HG02852 (cell line): ENCODE measurements around the gene ITPRIPL2.

ENCODE experiments used
- ATAC-seq: cut with Tn5 transposase; IDR thresholded peaks from one replicate; pipeline ENCODE4 v1.9.1; 2021; ENCODE audit warnings: mild to moderate bottlenecking, moderate library complexity; ENCODE audit not compliant: unreplicated experiment

Gene ITPRIPL2

DNA sequence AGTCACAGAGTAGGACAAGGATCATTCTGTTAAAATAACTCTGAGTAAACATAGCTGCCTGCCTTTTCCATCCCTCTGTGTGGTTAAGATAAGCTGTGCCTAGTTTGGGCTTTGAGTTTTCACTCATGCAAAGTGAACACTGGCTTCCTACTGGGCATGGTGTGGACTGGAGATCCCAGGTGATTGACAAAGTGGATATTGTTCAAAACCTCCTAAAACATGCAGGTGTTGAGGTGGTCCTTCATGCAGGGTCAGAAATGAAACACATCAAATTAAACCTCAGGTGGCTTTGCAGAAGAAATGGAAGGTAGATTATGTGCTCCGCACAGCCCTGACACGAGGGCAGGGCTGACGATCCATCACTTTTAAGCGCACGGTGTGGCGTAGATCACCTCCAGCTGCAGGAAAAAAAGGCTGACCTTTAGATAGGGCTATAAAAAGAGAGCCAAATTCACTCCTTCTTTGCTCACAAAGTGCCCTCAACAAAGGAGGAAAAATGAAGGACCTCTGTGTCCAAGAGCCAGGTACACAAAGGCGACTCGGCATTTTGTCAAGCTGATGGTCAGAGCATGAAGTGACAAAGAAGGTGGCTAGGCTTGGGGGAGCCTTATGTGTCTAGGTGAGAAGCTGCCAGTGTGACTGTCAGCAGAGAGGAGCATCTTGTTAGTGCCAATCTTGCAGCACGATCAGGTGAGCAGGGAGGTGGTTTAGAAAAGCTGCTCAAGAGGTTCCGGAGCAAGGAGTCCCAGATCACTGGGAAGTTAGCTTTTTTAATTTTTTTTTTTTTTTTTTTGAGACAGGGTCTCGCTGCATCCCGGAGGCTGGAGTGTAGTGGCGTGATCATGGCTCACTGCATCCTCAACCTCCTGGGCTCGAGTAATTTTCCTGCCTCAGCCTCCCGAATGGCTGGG lies 19.9 kb upstream of the ITPRIPL2 start:
- no peak for ATAC-seq

DNA sequence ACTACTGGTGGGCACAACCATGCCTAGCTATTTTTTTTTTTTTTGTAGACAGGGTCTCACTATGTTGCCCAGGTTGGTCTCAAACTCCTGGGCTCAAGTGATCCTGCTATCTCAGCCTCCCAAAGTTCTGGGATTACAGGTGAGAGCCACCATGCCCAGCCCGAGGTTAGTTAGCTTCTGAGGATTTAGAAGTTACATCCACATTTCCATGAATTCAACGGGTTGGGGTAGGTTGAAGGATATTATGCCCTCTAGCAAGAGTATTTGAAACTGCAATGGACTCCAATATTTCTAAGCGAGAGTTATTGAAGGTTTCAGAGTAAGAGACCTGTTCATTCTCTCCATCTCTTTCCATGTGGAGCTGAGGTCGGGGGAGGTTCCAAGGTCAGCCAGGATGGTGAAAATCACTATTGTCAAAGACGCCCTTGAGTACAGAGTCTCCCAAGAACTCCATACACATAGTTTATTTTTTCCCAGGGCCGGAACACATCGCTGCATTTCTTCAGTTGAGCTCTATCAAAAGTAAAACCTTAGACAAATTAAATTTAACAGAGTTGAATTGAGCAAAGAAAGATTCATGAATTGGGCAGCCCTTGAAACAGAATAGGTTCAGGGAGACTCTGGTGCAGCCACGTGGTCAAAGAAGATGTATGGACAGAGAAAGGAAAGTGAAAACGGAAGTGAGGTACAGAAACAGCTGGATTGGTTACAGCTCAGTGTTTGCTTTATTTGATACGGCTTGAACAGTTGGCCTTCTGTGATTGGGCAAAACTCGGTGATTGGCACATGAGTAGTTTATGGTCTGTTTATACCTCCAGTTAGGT lies 19.0 kb upstream of the ITPRIPL2 start:
- ATAC-seq, result no peak

DNA sequence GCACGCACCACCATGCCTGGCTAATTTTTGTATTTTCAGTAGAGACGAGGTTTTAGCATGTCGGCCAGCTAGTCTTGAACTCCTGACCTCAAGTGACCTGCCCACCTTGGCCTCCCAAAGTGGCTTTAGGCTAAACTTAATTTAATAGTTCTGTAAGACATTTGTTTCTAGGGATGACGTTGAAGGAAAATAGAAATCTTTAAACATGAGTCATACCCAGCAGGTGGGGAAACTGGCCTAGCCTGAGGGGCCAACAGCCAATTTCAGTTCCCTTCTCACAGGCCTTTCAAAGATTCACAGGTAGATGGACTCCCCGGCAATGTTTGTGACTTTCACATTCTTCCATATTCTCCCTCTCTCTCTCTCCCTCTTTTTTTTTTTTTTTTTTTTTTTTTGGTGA lies 18.1 kb upstream of the ITPRIPL2 start:
- no peak for ATAC-seq

DNA sequence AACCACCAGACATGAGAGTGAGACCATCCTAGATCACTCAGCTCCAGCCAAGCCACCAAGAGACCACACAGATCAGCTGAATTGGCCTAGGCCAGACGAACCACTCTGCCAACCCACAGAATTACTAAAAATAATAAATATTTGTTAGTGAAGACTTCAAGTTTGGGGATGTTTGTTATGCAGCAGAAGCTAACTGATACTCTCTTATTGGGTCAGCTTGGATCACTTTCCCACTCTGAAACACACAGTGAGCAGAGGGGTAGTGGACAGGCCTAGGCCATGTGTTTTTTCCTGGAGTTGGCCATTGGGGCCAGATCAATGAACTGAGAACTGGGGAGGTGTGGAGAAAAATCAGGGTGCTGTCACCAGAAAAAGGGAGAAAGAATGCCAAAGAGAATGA lies 15.6 kb upstream of the ITPRIPL2 start:
- no peak for ATAC-seq

DNA sequence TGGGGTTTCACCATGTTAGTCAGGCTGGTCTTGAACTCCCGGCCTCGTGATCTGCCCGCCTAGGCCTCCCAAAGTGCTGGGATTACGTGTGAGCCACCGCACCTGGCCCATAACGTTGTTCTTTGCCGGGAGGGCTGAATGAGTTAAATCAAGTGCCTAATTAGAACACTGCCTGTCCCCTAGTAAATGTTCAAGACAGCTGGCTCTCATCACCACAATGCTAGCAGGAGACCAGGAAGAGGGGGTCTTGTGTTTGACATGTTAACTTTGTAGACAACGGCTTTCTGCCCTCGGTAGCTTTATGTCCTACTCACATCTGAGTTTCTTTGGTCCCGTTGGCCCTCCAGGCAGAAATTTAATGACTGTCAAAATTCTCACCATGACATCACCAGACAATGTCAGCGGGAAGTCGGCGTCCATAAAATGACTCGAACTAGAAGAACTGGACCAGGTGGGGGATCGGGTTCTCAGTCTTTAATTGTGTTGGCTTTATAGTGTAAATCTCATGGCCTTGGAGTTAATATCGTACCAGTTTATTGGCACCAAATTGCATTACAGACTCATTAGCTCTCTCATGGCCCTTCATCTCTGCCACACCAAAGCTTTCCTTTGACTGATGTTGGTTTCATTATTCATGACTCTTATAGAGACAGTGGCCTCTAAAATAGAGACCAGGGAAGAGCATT lies 11.4 kb upstream of the ITPRIPL2 start:
- no peak for ATAC-seq

DNA sequence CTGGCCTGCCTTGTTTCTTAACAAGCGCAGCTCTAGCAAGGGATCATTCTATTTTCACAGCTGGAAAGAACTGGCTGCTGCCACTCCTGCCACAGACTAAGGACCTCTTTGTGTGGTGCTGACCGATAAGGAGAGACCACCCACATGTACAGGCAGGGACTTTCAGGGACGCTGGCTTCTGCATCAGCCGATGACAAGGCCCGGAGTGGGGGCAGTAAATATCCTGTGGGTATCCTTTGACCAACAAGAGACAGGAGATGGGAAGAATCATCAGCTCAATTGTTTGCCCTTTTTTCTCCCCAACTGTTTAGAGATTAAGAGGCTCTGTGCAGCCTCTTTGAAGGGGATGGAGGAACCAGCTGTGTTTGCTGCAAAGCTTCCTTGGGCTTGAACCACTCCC lies 9.2 kb upstream of the ITPRIPL2 start:
- no peak for ATAC-seq

DNA sequence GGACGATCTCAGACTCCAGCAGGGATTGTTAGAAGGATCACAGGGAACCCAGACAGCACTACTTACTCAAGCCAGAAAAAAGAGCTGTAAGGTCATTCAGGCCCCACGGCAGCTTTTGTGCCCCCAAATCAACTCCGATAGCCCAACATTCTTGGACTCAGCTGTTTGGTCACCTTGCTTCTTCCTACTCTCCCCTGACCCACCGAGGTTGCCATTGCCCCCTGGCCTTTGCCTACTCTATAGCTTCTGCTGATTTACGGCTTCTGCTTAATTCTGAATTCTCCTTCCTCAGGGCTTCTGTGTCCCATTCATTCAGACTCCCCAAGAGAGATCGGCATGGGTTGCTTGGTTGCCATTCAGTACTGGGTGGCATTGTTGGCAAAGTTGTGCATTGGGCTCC lies 8.6 kb upstream of the ITPRIPL2 start:
- no peak for ATAC-seq

DNA sequence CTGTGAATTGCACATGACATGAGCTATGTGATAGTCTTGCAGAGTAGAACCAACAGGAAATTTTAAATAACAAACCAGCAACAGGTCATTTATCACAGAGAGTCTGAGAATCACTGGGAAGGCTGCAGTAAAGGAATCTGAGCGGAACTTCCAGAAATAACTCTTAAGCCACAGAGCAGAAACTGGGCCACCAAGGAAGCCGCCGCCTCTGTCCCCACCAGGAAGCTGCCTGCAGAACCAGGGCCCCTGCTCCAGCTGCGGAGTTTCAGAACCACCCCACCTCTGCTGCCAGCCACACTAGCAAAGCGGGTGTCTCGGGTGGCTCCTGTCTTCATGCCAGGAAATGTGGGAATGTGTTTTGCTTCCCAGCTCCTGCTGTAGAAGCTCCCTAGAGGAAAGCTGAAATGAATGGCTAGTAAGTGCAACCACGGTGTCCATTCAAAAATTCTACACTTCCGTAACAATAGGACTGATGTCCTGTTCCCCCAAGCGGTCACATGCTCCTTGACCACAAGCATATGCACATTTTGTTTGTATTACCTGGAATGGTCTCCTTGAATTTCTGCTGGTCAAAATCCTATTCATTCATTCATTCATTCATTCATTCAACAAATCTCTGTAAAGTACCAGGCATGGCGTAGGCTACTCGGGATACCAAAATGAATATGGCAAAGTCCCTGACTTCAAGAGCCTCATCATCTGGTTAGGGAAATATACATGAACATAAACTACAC lies 7.7 kb upstream of the ITPRIPL2 start:
- ATAC-seq, result no peak

DNA sequence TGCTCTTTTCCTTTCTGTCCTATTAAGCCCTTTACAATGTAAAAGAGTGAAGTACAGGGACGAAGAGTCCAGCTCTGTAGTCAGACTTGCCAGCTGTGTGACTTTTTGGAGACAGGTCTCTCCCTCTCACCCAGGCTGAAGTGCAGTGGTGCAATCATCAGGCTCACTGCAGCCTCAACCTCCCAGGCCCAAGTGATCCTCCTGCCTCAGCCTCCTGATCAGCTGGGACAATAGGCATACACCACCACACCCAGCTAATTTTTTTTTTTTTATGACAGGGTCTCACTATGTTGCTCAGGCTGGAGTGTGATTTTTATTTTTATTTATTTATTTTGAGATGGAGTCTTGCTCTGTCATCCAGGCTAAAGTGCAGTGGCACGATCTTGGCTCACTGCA lies 7.1 kb upstream of the ITPRIPL2 start:
- ATAC-seq, result no peak

DNA sequence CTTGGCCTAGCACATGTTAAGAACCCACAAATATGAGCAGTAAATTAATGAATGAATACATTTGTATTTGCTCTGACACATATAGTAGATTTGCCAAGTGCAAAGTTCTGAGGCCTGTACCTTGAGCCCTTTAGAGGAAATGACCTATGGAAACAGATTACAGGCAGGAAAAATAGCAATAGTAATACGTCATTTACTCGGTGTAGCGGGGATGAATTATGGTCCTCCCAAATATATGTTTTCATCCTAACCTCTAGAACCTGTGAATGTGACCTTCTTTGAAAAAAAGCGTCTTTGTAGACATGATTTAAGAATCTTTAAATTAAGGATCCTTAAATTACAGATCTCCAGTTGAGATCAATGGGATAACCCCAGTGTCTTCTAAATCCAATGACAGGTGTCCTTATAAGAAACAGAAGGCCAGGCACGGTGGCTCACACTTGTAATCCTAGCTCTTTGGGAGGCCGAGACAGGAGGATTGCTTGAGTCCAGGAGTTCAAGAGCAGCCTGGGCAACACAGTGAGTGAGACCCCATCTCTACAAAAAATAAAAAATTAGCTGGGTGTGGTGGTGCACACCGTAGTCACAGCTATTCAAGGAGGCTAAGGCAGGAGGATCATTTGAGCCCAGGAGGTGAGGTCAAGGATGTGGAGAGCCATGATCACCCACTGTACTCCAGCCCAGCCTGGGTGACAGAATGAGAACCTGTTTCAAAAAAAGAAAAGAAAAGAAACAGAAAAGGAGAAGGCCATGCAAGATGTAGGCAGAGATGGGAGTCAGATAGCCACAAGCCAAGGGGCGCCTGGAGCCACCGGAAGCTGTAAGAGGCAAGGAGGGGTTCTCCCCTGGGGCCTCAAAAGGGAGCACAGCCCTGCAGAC lies 5.1 kb upstream of the ITPRIPL2 start:
- no peak for ATAC-seq

DNA sequence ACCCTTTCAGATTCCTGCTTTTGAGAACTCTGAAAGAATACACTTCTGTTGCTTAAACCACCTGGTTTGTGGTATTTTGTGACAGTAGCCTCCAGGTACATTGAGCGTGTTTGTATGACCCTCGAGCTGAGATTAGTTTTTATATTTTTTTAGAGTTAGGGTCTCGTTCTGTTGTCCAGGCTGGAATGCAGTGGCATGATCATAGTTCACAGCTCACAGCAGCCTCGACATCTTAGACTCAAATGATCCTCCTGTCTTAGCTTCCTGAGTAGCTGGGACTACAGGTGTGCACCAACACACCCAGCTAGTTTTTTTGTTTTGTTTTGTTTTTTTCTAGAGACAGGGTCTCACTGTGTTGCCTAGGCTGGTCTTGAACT lies 4.5 kb upstream of the ITPRIPL2 start:
- ATAC-seq, result no peak

DNA sequence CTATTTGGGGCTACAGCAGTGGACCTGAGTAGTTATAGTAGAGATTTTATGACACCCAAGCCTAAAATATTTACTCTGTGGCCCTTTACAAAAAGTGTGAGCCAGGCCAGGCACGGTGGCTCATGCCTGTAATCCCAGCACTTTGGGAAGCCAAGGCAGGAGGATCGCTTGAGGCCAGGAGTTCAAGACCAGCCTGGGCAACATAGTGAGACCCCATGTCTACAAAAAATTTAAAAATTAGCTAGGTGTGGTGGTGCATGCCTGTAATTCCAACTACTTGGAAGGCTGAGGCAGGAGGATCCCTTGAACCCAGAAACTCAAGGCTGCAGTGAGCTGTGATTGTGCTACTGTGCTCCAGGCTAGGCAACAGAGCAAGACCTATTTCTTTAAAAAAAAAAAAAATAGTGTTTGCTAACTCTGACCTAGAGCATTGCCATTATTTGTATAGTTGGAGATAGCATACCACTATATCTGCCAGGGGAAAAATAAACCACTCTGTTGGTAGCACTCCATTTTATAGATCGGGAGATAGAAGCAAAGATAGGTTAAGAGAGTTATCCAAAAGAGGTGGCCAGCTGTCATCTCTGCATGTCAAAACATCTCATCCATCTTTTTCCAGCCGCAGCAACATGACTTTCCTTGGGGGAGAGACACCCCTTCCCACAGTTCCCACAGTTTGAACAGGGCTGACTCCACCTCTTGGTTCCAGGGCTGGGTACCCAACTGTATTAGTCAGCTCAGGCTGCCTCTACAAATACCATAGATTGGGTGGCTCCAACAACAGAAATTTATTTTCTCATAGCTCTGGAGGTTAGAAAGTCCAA lies 3.0 kb upstream of the ITPRIPL2 start:
- ATAC-seq, result no peak

DNA sequence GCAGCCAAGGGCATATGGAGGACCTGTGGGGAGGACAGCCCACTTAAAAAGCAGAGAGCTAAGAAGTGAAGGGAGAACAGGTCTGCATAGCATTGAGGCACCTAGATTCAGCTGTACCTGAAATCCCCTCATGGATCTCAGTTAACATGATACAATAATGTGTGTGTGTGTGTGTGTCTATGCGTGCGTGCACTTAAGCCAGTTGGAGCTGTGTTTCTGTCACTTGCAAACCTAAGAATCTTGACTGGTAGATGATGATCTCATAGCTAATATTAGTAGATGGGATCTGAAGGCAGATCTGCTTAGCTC lies 1.7 kb upstream of the ITPRIPL2 start:
- ATAC-seq, result no peak

DNA sequence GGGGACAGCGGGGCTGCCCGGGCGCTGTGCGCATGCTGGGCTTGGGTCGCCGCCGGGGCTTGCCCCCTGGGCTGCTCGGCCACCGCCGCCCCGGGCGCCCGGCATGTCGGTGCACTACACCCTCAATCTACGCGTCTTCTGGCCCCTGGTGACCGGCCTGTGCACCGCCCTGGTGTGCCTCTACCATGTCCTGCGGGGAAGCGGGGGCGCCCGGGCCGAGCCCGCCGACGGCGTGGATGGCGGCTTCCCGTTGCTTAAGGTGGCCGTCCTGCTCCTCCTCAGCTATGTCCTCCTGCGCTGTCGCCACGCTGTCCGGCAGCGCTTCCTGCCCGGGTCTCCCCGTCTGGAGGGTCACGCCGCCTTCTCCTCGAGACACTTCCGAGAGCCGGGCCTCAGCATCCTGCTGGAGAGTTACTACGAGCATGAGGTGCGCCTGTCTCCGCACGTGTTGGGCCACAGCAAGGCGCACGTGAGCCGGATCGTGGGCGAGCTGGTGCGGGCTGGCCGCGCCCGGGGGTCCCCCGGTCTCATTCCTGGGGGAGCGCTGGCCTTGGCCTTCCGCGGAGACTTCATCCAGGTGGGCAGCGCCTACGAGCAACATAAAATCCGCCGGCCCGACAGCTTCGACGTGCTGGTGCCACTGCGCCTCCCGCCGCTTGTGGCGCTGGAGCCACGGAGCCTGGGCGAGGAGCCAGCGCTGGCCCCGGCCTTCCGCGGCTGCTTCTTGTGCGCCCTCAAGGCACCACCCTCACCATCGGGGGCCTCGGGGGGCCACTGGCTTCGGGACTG lies 789 bp downstream of the ITPRIPL2 start:
- ATAC-seq, result no peak

DNA sequence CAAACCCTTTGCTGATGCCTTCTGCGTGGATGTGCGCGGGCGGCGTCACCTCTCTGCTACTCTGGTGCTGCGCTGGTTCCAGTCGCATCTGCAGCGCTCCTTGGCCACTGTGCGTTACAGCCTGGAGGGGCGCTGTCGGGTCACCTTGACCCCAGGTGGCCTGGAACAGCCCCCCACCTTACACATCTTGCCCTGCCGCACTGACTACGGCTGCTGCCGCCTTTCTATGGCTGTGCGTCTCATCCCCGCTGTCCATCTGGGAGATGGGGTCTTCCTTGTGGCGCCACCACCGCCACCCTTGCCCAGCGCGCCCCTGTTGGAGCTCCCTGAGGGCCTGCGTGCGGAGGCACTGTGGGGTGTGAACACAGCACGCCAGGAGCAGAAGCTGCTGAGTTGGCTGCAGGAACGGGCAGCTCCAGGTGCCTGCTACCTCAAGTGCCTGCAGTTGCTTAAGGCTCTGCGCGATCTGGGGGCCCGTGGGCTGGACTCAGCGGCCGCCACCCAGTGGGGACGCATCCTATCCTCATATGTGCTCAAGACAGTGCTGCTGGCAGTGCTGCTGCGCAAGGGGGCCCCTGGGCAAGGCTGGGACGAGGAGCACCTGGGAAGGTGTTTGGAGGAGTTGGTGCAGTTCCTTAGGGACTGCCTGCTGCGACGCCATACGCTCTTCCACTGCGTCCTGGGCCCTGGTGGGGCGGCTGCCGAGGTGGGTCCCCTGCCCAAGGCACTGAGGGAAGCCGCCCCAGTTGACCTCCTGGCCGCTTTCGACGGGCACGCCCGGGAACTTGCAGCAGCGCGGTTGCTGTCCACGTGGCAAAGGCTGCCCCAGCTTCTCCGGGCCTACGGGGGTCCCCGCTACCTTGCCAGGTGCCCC lies 1.6 kb downstream of the ITPRIPL2 start:
- no peak for ATAC-seq

DNA sequence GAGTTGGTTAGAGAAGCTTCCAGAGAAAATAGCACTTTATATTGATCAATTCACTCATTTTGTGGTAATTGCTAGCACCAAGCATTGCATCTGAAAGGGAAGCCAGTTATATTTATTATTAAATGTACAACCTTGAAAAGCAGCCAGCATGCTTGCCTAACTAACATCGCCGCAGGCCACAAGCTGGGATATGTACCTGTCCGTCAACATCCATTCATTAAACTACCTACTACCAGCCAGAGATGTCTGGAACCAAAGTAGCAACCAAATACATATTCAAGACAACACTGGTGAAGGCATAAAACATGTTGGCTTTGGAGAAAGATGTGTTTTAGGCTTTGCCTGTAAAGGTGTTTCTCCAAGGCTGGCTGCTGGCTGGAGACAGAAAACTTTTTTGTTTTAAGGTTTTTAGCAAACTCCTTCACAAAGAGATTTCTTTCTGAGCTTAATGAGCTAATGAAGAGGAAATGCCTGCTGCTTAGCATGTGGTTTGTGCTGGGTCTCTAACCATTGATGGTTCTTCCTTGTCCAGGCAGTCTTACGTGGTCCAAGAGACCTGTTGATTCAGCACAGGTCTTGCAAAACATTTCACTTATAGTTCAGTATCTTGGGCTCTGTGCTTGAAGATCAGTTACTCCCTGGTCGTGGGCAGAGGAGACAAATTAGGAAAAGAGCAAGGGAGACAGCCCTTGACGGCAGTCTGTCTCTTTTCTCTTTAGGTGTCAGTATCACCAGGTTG lies 3.1 kb downstream of the ITPRIPL2 start:
- no peak for ATAC-seq

DNA sequence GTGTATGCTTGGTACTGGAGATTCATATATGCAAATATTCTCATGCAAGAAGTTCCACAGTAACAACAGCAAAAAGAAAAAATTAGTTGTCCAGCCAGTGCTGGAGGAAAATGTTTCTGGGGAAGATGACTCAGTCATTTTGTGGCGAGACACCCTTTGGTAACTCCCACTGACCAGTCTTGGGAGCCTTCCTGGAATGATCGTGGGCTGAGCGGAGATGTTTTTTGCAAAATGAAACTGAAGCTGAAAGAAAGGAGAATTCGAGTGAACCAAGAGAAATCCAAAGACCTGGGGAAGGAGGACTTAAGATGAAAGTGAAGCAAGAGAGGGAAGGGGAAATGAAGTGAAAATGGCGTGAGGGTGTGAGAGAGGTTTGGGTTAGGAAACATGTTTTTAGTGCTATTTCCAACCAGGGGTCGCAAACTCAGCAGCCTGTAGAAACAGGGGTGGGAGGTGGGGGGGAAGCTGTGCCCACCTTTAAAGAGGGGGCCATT lies 5.2 kb downstream of the ITPRIPL2 start:
- ATAC-seq, result no peak
